IMR-90 (cell line): ENCODE measurements around the gene CDC37L1. TPM values are rescaled to one million over a fixed set of nuclear protein-coding genes. Genes with fewer than 3 reads are reported as not detected.

Experiments
- ATAC-seq: fragments of 200-7000 bp; cut with Tn5 transposase; 2 replicates; pipeline ENCODE4 v1.9.1; 2020; ENCODE audit warnings: low read depth, mild to moderate bottlenecking, moderate library complexity
- BruUV-seq: library from RNA; stranded (reverse); fragments of 400-500 nt; replicated peaks from 2 replicates; lab custom pipeline; 2021; lab: Mats Ljungman, UMichigan
- CTCF ChIA-PET: fragments of 300-600 bp; formaldehyde crosslinking; extraction: SDS; loops from one replicate; lab custom pipeline; 2021; ENCODE audit warnings: antibody characterized with exemption; lab: Yijun Ruan, JAX
- POLR2A ChIA-PET: fragments of 300-600 bp; sonication (Branson Sonifier 250); formaldehyde crosslinking; loops from one replicate; lab custom pipeline; 2022; ENCODE audit warnings: antibody characterized with exemption; ENCODE audit not compliant: unreplicated experiment; lab: Charles Lee
- DNase-seq: peaks from one replicate; pipeline ENCODE4 v3.0.0; 2013
- H2AFZ ChIP-seq: replicated peaks from 2 replicates; pipeline ENCODE3; 2013; ENCODE audit warnings: low read length, mild to moderate bottlenecking; ENCODE audit not compliant: poor library complexity
- H2AK5ac ChIP-seq: 2 replicates; pipeline ENCODE4 v1.6.1; 2013; ENCODE audit warnings: low read depth, low read length, inconsistent platforms
- H2AK9ac ChIP-seq: replicated peaks from 2 replicates; pipeline ENCODE3; 2013; ENCODE audit warnings: mild to moderate bottlenecking, low read depth, low read length, moderate library complexity; ENCODE audit not compliant: poor library complexity
- H2BK120ac ChIP-seq: 2 replicates; pipeline ENCODE4 v1.6.1; 2013; ENCODE audit warnings: low read depth, low read length, inconsistent platforms
- H2BK15ac ChIP-seq: 3 replicates; pipeline ENCODE4 v1.6.1; 2013; ENCODE audit warnings: low read depth, low read length, inconsistent platforms
- H2BK20ac ChIP-seq: 2 replicates; pipeline ENCODE4 v1.6.1; 2013; ENCODE audit warnings: low read depth, mild to moderate bottlenecking, inconsistent platforms, low read length, moderate library complexity
- H2BK5ac ChIP-seq: 2 replicates; pipeline ENCODE4 v1.6.1; 2013; ENCODE audit warnings: mild to moderate bottlenecking, low read depth, low read length, inconsistent platforms; ENCODE audit not compliant: poor library complexity, severe bottlenecking
- H3K14ac ChIP-seq: replicated peaks from 2 replicates; pipeline ENCODE4 v1.6.1; 2013; ENCODE audit warnings: low read depth, low read length, inconsistent platforms
- H3K18ac ChIP-seq: 2 replicates; pipeline ENCODE4 v1.6.1; 2013; ENCODE audit warnings: low read depth, low read length, control low read depth
- H3K23ac ChIP-seq: 2 replicates; pipeline ENCODE4 v1.6.1; 2013; ENCODE audit warnings: low read depth, low read length, inconsistent platforms
- H3K27ac ChIP-seq: 2 replicates; pipeline ENCODE4 v1.5.1; 2013; ENCODE audit warnings: mild to moderate bottlenecking, control low read depth, low read length; ENCODE audit not compliant: insufficient read depth
- H3K27me3 ChIP-seq: 2 replicates; pipeline ENCODE4 v1.6.1; 2013; ENCODE audit warnings: low read length; ENCODE audit not compliant: control insufficient read depth, insufficient read depth
- H3K36me3 ChIP-seq: 2 replicates; pipeline ENCODE4 v1.6.1; 2013; ENCODE audit warnings: low read length, mixed read lengths; ENCODE audit not compliant: control insufficient read depth, insufficient read depth
- H3K4ac ChIP-seq: 2 replicates; pipeline ENCODE4 v1.6.1; 2013; ENCODE audit warnings: low read depth, low read length, inconsistent platforms
- H3K4me1 ChIP-seq: 2 replicates; pipeline ENCODE4 v1.6.1; 2013; ENCODE audit warnings: low read length, mixed read lengths; ENCODE audit not compliant: control insufficient read depth, insufficient read depth
- H3K4me2 ChIP-seq: 2 replicates; pipeline ENCODE4 v1.6.1; 2013; ENCODE audit warnings: low read depth, mild to moderate bottlenecking, control low read depth, low read length, moderate library complexity
- H3K4me3 ChIP-seq: 2 replicates; pipeline ENCODE4 v1.5.1; 2013; ENCODE audit warnings: low read depth, mild to moderate bottlenecking, control low read depth, low read length, moderate library complexity; ENCODE audit not compliant: insufficient read depth
- H3K56ac ChIP-seq: 2 replicates; pipeline ENCODE4 v1.6.1; 2013; ENCODE audit warnings: low read length, inconsistent platforms; ENCODE audit not compliant: insufficient read depth; ENCODE audit errors: extremely low read depth
- H3K79me1 ChIP-seq, 2 experiments: 2 replicates each; pipeline ENCODE4 v1.6.1; 2013; ENCODE audit warnings: low read length in 2 of 2, inconsistent platforms in 1 of 2, low read depth in 1 of 2
- H3K9ac ChIP-seq: 2 replicates; pipeline ENCODE4 v1.6.1; 2013; ENCODE audit warnings: low read depth, low read length, control low read depth
- H3K9me1 ChIP-seq: 2 replicates; pipeline ENCODE4 v1.6.1; 2013; ENCODE audit warnings: low read length, inconsistent platforms; ENCODE audit not compliant: insufficient read depth
- H3K9me3 ChIP-seq: 2 replicates; pipeline ENCODE4 v1.6.1; 2013; ENCODE audit warnings: low read length; ENCODE audit not compliant: control insufficient read depth, insufficient read depth
- H4K20me1 ChIP-seq: 2 replicates; pipeline ENCODE4 v1.6.1; 2013; ENCODE audit warnings: low read length, inconsistent platforms; ENCODE audit not compliant: insufficient read depth
- H4K5ac ChIP-seq: 2 replicates; pipeline ENCODE4 v1.6.1; 2013; ENCODE audit warnings: mild to moderate bottlenecking, low read depth, low read length, control low read depth
- H4K8ac ChIP-seq, 2 experiments: 2 replicates each; pipeline ENCODE4 v1.6.1; 2013; ENCODE audit warnings: low read depth in 2 of 2, low read length in 2 of 2, control low read depth in 1 of 2, inconsistent platforms in 1 of 2
- H4K91ac ChIP-seq: 2 replicates; pipeline ENCODE4 v1.6.1; 2013; ENCODE audit warnings: low read depth, low read length, inconsistent platforms; ENCODE audit not compliant: insufficient read depth
- BHLHE40 ChIP-seq: fragments of 150-350 bp; IDR thresholded peaks from 2 replicates; pipeline ENCODE4 v1.6.1; 2016; ENCODE audit warnings: mild to moderate bottlenecking, low read depth, low read length
- CEBPB ChIP-seq: IDR thresholded peaks from 2 replicates; pipeline ENCODE4 v1.6.1; 2012; ENCODE audit warnings: low read depth, low read length, improper control_type of control experiment
- CHD1 ChIP-seq: IDR thresholded peaks from 2 replicates; pipeline ENCODE4 v1.6.1; 2012; ENCODE audit warnings: low read depth, low read length, improper control_type of control experiment
- ELK1 ChIP-seq: fragments of 150-350 bp; IDR thresholded peaks from 2 replicates; pipeline ENCODE4 v1.6.1; 2016; ENCODE audit warnings: low read depth, mild to moderate bottlenecking, low read length, moderate library complexity, borderline replicate concordance
- FOS ChIP-seq: fragments of 150-350 bp; IDR thresholded peaks from 2 replicates; pipeline ENCODE4 v1.6.1; 2016; ENCODE audit warnings: low read depth, low read length
- MAFK ChIP-seq: IDR thresholded peaks from 2 replicates; pipeline ENCODE4 v1.6.1; 2012; ENCODE audit warnings: low read depth, low read length, improper control_type of control experiment
- MAZ ChIP-seq: IDR thresholded peaks from 2 replicates; pipeline ENCODE4 v1.6.1; 2012; ENCODE audit warnings: low read depth, mild to moderate bottlenecking, low read length, improper control_type of control experiment, moderate library complexity, borderline replicate concordance
- MXI1 ChIP-seq: IDR thresholded peaks from 2 replicates; pipeline ENCODE4 v1.6.1; 2012; ENCODE audit warnings: low read depth, mild to moderate bottlenecking, low read length, moderate library complexity, borderline replicate concordance
- NFE2L2 ChIP-seq: fragments of 150-350 bp; IDR thresholded peaks from 2 replicates; pipeline ENCODE4 v1.6.1; 2016; ENCODE audit warnings: low read depth, mild to moderate bottlenecking, low read length
- POLR2A ChIP-seq: IDR thresholded peaks from 2 replicates; pipeline ENCODE4 v1.6.1; 2012; ENCODE audit warnings: mild to moderate bottlenecking, low read depth, low read length
- RAD21 ChIP-seq: IDR thresholded peaks from 2 replicates; pipeline ENCODE4 v1.6.1; 2012; ENCODE audit warnings: low read length, improper control_type of control experiment
- RCOR1 ChIP-seq: IDR thresholded peaks from 2 replicates; pipeline ENCODE4 v1.6.1; 2012; ENCODE audit warnings: mild to moderate bottlenecking, low read length, improper control_type of control experiment; ENCODE audit not compliant: insufficient replicate concordance
- RFX5 ChIP-seq: IDR thresholded peaks from 2 replicates; pipeline ENCODE4 v1.8.0; 2012; ENCODE audit warnings: low read depth, mild to moderate bottlenecking, low read length, moderate library complexity
- SMC3 ChIP-seq: fragments of 150-350 bp; IDR thresholded peaks from 2 replicates; pipeline ENCODE4 v1.6.1; 2016; ENCODE audit warnings: low read depth, mild to moderate bottlenecking, antibody characterized with exemption, low read length, moderate library complexity
- USF2 ChIP-seq: fragments of 150-350 bp; IDR thresholded peaks from 2 replicates; pipeline ENCODE4 v1.6.1; 2017; ENCODE audit warnings: mild to moderate bottlenecking, antibody characterized with exemption, low read length, low read depth
- WGBS, 2 experiments: methylation state at CpG; one replicate each; pipeline versions ENCODE4 v1.1.5 to v1.1.7; 2013; ENCODE audit warnings: missing lambda C conversion rate in 2 of 2; ENCODE audit not compliant: insufficient read length in 1 of 2; ENCODE audit errors: extremely low coverage in 2 of 2; 5-methylcytosine and 5-hydroxymethylcytosine counted together
- dilution Hi-C: fragments of 300-500 bp; cut with HindIII; formaldehyde crosslinking; loops from one replicate; pipeline ENCODE4 v1.14.3; 2018; ENCODE audit warnings: low sequenced_read_pairs; ENCODE audit not compliant: unreplicated experiment
- in situ Hi-C: fragments of 300-500 bp; cut with MboI; formaldehyde crosslinking; loops from 3 replicates; pipeline ENCODE4 v1.14.3; 2019; ENCODE audit warnings: low sequenced_read_pairs, inconsistent platforms, mixed read lengths
- intact Hi-C: fragments of 100-400 bp; cut with micrococcal nuclease; formaldehyde crosslinking; loops from 2 replicates; pipeline ENCODE4 v1.10.0; 2022
- polyA plus RNA-seq, 3 experiments: library from polyadenylated mRNA; depleted of rRNA; stranded (reverse); fragments of >200 nt; gene quantifications; 2 replicates each; pipeline ENCODE4 v1.2.3, GENCODE V29; 2012; ENCODE audit warnings: low replicate concordance in 1 of 3
- total RNA-seq: library from RNA; depleted of rRNA; stranded (reverse); fragments of >200 nt; gene quantifications from 2 replicates; pipeline ENCODE4 v1.2.3, GENCODE V29; 2012
- TF ChIP-seq, protein P1 (sequence below): conservative IDR thresholded peaks from 2 replicates; pipeline ENCODE4 v1.5.1; 2012; ENCODE audit warnings: mild to moderate bottlenecking, low read depth, low read length, improper control_type of control experiment

The CDC37L1 gene
- total and polyA plus RNA-seq, 2 of the 4 experiments (the other 2 are of a cell fraction): 6.6 to 7.3 TPM

DNA sequence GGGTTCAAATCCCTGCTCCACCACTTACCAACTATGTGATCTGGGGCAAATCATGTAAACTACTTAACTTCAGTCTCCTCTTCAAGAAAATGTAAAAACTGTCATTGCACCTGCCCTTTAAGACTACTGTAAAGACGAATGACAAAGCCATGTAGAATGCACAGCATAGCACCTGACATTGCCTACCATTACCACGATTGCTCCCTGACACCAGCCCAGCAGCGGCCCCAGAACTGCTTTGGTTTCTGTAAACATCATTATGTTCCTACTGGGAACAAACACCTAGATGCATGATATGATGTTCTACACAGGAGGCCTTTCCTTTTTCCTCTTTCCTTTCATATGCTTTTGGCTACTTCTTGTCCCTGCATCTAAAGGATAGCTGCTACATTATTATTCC lies 40.4 kb upstream of the CDC37L1 start:
- intact Hi-C loops: loop anchor here (10.0 kb wide), 1 partner anchor 64 kb away; no protein-coding TSS in a partner anchor
- H3K27me3 ChIP-seq: no peaks in the 10 kb centered on the region; the same call in 1 of the 2 replicates
- CTCF ChIA-PET: no interaction called here
- no peak overlapping the region for H3K56ac ChIP-seq
- no peak overlapping the region for H2BK5ac ChIP-seq
- H3K18ac ChIP-seq: no peak overlapping the region
- no peak overlapping the region for H4K8ac ChIP-seq
- no peak overlapping the region for H4K5ac ChIP-seq
- POLR2A ChIA-PET: no interaction called here
- no peak overlapping the region for H2AK9ac ChIP-seq
- H4K20me1 ChIP-seq: no peaks in the 10 kb centered on the region
- H3K23ac ChIP-seq: no peak overlapping the region
- no peak overlapping the region for H2BK20ac ChIP-seq
- H4K91ac ChIP-seq: no peak overlapping the region
- in situ Hi-C loops: no loop called here
- H3K36me3 ChIP-seq: no peaks in the 10 kb centered on the region
- no peak overlapping the region for H3K14ac ChIP-seq
- ATAC-seq (no peak), DNase-seq (no peak)
- H3K4me3 ChIP-seq: no peak overlapping the region
- no peak overlapping the region for H2AK5ac ChIP-seq
- no peaks in the 10 kb centered on the region for H3K79me1 ChIP-seq
- no peaks in the 10 kb centered on the region for H3K4me1 ChIP-seq
- H2BK120ac ChIP-seq: no peak overlapping the region
- no peak overlapping the region for H3K4me2 ChIP-seq
- TF ChIP-seq SMC3 (no peak), USF2 (no peak), MAFK (no peak), RAD21 (no peak), CHD1 (no peak), BHLHE40 (no peak), NFE2L2 (no peak), RCOR1 (no peak), RFX5 (no peak), MAZ (no peak), POLR2A (no peak), CEBPB (no peak), MXI1 (no peak), ELK1 (no peak), FOS (no peak)
- TF ChIP-seq, protein P1, sequence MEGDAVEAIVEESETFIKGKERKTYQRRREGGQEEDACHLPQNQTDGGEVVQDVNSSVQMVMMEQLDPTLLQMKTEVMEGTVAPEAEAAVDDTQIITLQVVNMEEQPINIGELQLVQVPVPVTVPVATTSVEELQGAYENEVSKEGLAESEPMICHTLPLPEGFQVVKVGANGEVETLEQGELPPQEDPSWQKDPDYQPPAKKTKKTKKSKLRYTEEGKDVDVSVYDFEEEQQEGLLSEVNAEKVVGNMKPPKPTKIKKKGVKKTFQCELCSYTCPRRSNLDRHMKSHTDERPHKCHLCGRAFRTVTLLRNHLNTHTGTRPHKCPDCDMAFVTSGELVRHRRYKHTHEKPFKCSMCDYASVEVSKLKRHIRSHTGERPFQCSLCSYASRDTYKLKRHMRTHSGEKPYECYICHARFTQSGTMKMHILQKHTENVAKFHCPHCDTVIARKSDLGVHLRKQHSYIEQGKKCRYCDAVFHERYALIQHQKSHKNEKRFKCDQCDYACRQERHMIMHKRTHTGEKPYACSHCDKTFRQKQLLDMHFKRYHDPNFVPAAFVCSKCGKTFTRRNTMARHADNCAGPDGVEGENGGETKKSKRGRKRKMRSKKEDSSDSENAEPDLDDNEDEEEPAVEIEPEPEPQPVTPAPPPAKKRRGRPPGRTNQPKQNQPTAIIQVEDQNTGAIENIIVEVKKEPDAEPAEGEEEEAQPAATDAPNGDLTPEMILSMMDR: no peak
- no peak overlapping the region for H2BK15ac ChIP-seq
- no peak overlapping the region for H2AFZ ChIP-seq
- no peak overlapping the region for H3K4ac ChIP-seq
- H3K9ac ChIP-seq: no peak overlapping the region
- dilution Hi-C loops: no loop called here
- no CpG with 5 or more reads among the region's 3 CpGs for WGBS, 2 experiments
- no peaks in the 10 kb centered on the region for H3K9me3 ChIP-seq
- no TSS peak for BruUV-seq
- no peaks in the 10 kb centered on the region for H3K9me1 ChIP-seq
- no peak overlapping the region for H3K27ac ChIP-seq
